B cell (primary cell): ENCODE data around the gene RIMBP2. TPM values are rescaled to one million over a fixed set of nuclear protein-coding genes. Genes with fewer than 3 reads are reported as not detected.

Source experiments
- ATAC-seq: fragments of 200-7000 bp; cut with Tn5 transposase; one replicate; pipeline ENCODE4 v1.10.0; 2021; ENCODE audit warnings: low read depth, mild to moderate bottlenecking, moderate number of reproducible peaks, moderate library complexity
- CTCF ChIA-PET: fragments of 350-600 bp; sonication (Branson Sonifier 250); formaldehyde crosslinking; loops from one replicate; lab custom pipeline; 2021; ENCODE audit warnings: antibody characterized with exemption, inconsistent platforms; lab: Charles Lee
- POLR2A ChIA-PET: fragments of 350-600 bp; sonication (Branson Sonifier 250); formaldehyde crosslinking; loops from one replicate; lab custom pipeline; 2021; ENCODE audit warnings: antibody characterized with exemption; lab: Charles Lee
- DNase-seq: peaks from one replicate; pipeline ENCODE4 v3.0.0; 2013
- H2AFZ ChIP-seq: 2 replicates; pipeline ENCODE4 v1.6.1; 2012; ENCODE audit warnings: mild to moderate bottlenecking, low read depth, low read length; ENCODE audit not compliant: insufficient read depth, poor library complexity, severe bottlenecking
- H3K27ac ChIP-seq, 2 donors: 1 replicate in 1 of 2; 2 replicates in 1 of 2; pipeline ENCODE4 v1.5.1; 2012 to 2013; ENCODE audit warnings: low read length in 2 of 2, mild to moderate bottlenecking in 2 of 2, moderate library complexity in 1 of 2
- H3K27me3 ChIP-seq, 4 experiments: fragments of 200-600 bp in 1 of 4; sonication (generic) in 1 of 4; replicated peaks in 1 of 4; 1 replicate in 2 of 4; 2 replicates in 2 of 4; pipeline versions ENCODE4 v1.6.1 to v1.7.0; 2013 to 2016; ENCODE audit warnings: low read length in 3 of 4, mild to moderate bottlenecking in 2 of 4, mixed read lengths in 1 of 4, moderate library complexity in 1 of 4; ENCODE audit not compliant: insufficient read depth in 4 of 4, control insufficient read depth in 3 of 4; ENCODE audit errors: control extremely low read depth in 1 of 4
- H3K36me3 ChIP-seq, 2 experiments: replicated peaks in 1 of 2; 1 replicate in 1 of 2; 2 replicates in 1 of 2; pipeline versions ENCODE4 v1.6.1 to v1.7.1; 2013; ENCODE audit warnings: low read length in 1 of 2; ENCODE audit not compliant: insufficient read depth in 2 of 2, control insufficient read depth in 1 of 2; ENCODE audit errors: control extremely low read depth in 1 of 2, extremely low read depth in 1 of 2
- H3K4me1 ChIP-seq, 2 donors: fragments of 200-600 bp in 1 of 2; sonication (generic) in 1 of 2; 1 replicate in 1 of 2; 2 replicates in 1 of 2; pipeline versions ENCODE4 v1.5.1 to v1.6.1; 2013 to 2017; ENCODE audit warnings: low read length in 2 of 2; ENCODE audit not compliant: control insufficient read depth in 2 of 2, insufficient read depth in 2 of 2
- H3K4me2 ChIP-seq: replicated peaks from 2 replicates; pipeline ENCODE3; 2012; ENCODE audit warnings: mild to moderate bottlenecking, low read depth, low read length; ENCODE audit not compliant: poor library complexity, severe bottlenecking
- H3K4me3 ChIP-seq, 5 experiments: fragments of 200-600 bp in 1 of 5; sonication (generic) in 1 of 5; 1 replicate in 3 of 5; 2 replicates in 2 of 5; pipeline versions ENCODE4 v1.5.1 to v1.7.0; 2011 to 2016; ENCODE audit warnings: low read length in 4 of 5, mild to moderate bottlenecking in 4 of 5, low read depth in 2 of 5, control low read depth in 1 of 5, moderate library complexity in 1 of 5; ENCODE audit not compliant: insufficient read depth in 1 of 5; ENCODE audit errors: control extremely low read depth in 1 of 5, extremely low read depth in 1 of 5
- H3K79me2 ChIP-seq: fragments of 200-600 bp; sonication (generic); one replicate; pipeline ENCODE4 v1.6.0; 2016; ENCODE audit warnings: low read length; ENCODE audit not compliant: control insufficient read depth, insufficient read depth
- H3K9ac ChIP-seq: fragments of 200-600 bp; sonication (generic); 2 replicates; pipeline ENCODE4 v1.6.1; 2017; ENCODE audit warnings: mild to moderate bottlenecking, low read length, moderate library complexity
- H3K9me3 ChIP-seq, 3 donors: one replicate each; pipeline versions ENCODE4 v1.6.1 to v1.7.1; 2013; ENCODE audit warnings: low read length in 2 of 3; ENCODE audit not compliant: control insufficient read depth in 2 of 3, insufficient read depth in 1 of 3; ENCODE audit errors: control extremely low read depth in 1 of 3
- H4K20me1 ChIP-seq: 2 replicates; pipeline ENCODE4 v1.6.0; 2012; ENCODE audit warnings: mild to moderate bottlenecking, low read length; ENCODE audit not compliant: insufficient read depth, control insufficient read depth, poor library complexity, severe bottlenecking
- H3K27ac Mint-ChIP-seq: one replicate; pipeline ENCODE4 v1.8.0; 2021; ENCODE audit warnings: mixed read lengths
- H3K27me3 Mint-ChIP-seq: one replicate; pipeline ENCODE4 v1.8.0; 2021; ENCODE audit warnings: mixed read lengths
- H3K4me1 Mint-ChIP-seq: one replicate; pipeline ENCODE4 v1.8.0; 2021; ENCODE audit warnings: mixed read lengths
- H3K4me3 Mint-ChIP-seq: one replicate; pipeline ENCODE4 v1.8.0; 2021; ENCODE audit warnings: mixed read lengths
- H3K9me3 Mint-ChIP-seq: one replicate; pipeline ENCODE4 v1.8.0; 2022; ENCODE audit warnings: mixed read lengths; ENCODE audit not compliant: insufficient read depth
- EZH2 ChIP-seq: IDR thresholded peaks from 2 replicates; pipeline ENCODE4 v1.6.1; 2012; ENCODE audit warnings: borderline replicate concordance, low read depth, mild to moderate bottlenecking, moderate library complexity, low read length; ENCODE audit not compliant: insufficient read depth, poor library complexity, severe bottlenecking
- WGBS: methylation state at CpG from one replicate; pipeline ENCODE4 v1.1.5; 2013; ENCODE audit warnings: missing lambda C conversion rate; ENCODE audit not compliant: insufficient coverage; 5-methylcytosine and 5-hydroxymethylcytosine counted together
- intact Hi-C: fragments of 100-400 bp; cut with micrococcal nuclease; formaldehyde crosslinking; loops from one replicate; pipeline ENCODE4 v1.10.0; 2022
- polyA plus RNA-seq: library from polyadenylated mRNA; depleted of rRNA; stranded (reverse); fragments of >200 nt; gene quantifications from 2 replicates; pipeline ENCODE4 v1.2.3, GENCODE V29; 2012
- total RNA-seq, 2 donors: library from RNA; stranded (reverse); fragments of 120-200 nt in 1 of 2; gene quantifications; 1 replicate in 1 of 2; 2 replicates in 1 of 2; pipeline versions ENCODE4 v1.2.3 to v1.2.4, GENCODE V29; 2013 to 2022
- TF ChIP-seq, protein P1 (sequence below): fragments of 200-600 bp; IDR thresholded peaks from one replicate; pipeline ENCODE4 v1.8.0; 2022; ENCODE audit warnings: antibody characterized with exemption, mild to moderate bottlenecking

Gene RIMBP2
- total and polyA plus RNA-seq, 2 donors (not counting 1 experiment from before 2014, with no cell fraction given): not detected

DNA sequence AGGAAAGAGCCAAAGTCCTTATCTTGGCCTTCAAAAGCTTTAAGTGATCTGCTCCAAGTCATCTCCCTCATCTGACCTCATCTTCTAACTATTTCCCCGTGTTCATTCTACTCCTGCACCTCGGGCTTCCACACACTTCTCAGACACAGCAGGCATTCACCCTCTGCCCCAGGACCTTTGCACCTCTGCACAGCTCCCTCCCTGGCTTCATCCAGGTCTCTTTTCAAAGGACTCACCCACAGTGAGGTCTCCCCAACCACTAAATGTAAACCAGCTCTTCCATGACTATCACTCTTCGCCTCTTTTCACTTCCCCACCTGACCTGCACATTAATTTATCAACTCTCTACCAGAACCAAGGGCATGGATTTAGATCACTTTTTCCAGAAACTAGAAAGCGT, 216.6 kb downstream of the RIMBP2 start:
- Histone ChIP-seq H2AFZ (no peak overlapping the region), H3K9ac (no peak overlapping the region), H3K27ac (no peak overlapping the region), H3K4me1 (no peaks in the 10 kb centered on the region), H3K36me3 (no peaks in the 10 kb centered on the region), H3K9me3 (peaks cover 0 to 27% (median 0%) of the 10 kb centered on the region in 3 donors), H3K79me2 (no peaks in the 10 kb centered on the region), H4K20me1 (no peaks in the 10 kb centered on the region), H3K27me3 (no peaks in the 10 kb centered on the region), H3K4me3 (no peak overlapping the region), H3K4me2 (no peak overlapping the region)
- no peak for ATAC-seq
- ChIA-PET CTCF (no interaction called here), POLR2A (no interaction called here)
- Mint-ChIP-seq H3K27ac (no peak overlapping the region), H3K4me3 (no peak overlapping the region), H3K27me3 (no peaks in the 10 kb centered on the region), H3K4me1 (no peaks in the 10 kb centered on the region), H3K9me3 (no peaks in the 10 kb centered on the region)
- intact Hi-C loops: no loop called here
- DNase-seq: no peak
- no peak for TF ChIP-seq EZH2
- WGBS: 84% methylated on average over 3 of the region's 4 CpGs

DNA sequence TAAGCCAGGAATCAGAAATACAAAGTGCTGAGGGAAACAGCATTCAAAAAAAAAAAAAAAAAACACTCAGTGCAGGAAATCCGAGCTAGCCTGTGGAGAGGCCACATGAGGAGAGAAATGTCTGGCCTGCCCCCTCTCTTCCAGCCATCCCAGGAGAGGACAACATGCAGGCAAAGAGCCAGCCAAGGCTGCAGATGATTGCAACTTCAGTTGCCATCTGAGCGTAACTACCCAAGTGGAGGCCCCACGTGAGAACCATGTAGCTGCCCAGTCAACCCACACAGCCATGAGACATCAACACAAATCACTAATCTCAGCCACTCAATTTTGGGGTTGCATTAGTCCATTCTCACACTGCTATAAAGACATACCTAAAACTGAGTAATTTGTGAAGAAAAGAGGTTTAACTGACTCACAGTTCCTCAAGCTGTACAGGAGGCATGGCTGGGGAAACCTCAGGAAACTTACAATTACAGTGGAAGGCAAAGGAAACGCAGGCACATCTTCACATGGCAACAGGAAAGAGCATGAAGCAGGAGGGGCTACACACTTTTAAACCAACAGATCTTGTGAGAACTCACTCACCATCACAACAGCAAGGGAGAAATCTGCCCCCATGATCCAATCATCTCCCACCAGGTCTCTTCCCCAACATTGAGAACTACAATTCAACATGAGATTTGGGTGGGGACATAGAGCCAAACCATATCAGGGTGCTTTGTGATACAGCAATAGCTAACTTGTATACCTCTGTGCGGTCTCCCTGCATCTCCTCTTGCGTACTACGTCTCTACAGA, 217.3 kb downstream of the RIMBP2 start:
- Histone ChIP-seq H3K27ac (no peak overlapping the region), H3K4me1 (no peaks in the 10 kb centered on the region), H3K9me3 (peaks cover 0 to 30% (median 0%) of the 10 kb centered on the region in 3 donors), H3K27me3 (no peaks in the 10 kb centered on the region), H2AFZ (no peak overlapping the region), H3K4me2 (no peak overlapping the region), H3K9ac (no peak overlapping the region), H3K36me3 (no peaks in the 10 kb centered on the region), H3K79me2 (no peaks in the 10 kb centered on the region), H4K20me1 (no peaks in the 10 kb centered on the region), H3K4me3 (no peak overlapping the region)
- no peak overlapping the region for H3K4me3 Mint-ChIP-seq
- ChIA-PET CTCF (no interaction called here), POLR2A (no interaction called here)
- TF ChIP-seq EZH2: no peak
- TF ChIP-seq, protein P1, sequence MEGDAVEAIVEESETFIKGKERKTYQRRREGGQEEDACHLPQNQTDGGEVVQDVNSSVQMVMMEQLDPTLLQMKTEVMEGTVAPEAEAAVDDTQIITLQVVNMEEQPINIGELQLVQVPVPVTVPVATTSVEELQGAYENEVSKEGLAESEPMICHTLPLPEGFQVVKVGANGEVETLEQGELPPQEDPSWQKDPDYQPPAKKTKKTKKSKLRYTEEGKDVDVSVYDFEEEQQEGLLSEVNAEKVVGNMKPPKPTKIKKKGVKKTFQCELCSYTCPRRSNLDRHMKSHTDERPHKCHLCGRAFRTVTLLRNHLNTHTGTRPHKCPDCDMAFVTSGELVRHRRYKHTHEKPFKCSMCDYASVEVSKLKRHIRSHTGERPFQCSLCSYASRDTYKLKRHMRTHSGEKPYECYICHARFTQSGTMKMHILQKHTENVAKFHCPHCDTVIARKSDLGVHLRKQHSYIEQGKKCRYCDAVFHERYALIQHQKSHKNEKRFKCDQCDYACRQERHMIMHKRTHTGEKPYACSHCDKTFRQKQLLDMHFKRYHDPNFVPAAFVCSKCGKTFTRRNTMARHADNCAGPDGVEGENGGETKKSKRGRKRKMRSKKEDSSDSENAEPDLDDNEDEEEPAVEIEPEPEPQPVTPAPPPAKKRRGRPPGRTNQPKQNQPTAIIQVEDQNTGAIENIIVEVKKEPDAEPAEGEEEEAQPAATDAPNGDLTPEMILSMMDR: no peak
- intact Hi-C loops: no loop called here
- H3K4me1 Mint-ChIP-seq: no peaks in the 10 kb centered on the region
- H3K27me3 Mint-ChIP-seq: no peaks in the 10 kb centered on the region
- ATAC-seq: no peak
- DNase-seq: no peak
- WGBS: 84% methylated on average over 7 of the region's 7 CpGs
- no peaks in the 10 kb centered on the region for H3K9me3 Mint-ChIP-seq
- H3K27ac Mint-ChIP-seq: no peak overlapping the region
